ENCODE data around the gene CHRND.

DNA sequence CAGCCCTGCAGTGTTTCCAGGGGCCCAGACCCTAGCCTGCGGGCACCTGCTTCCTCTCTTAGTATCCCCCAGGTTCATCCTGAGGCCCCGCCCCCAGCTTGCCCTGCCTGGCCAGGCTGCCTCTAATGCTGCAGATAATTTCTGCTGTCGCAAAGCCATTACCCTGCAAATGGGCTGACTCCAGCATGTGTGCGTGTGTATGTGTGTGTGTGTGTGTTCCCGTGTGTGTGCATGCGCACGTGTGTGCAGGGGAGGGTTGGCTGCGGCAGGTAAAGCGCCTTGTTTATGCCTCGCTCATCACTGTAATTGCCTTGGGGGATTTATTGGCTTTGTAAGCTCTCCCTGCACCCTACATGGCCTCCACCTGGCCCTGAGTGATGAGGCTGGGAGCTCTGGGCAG lies 13.4 kb upstream of the CHRND start:
- TF ChIP-seq CTCF (conservative IDR thresholded peaks at IDR 0.05; ENCODE audit: low read depth, low read length), result no peak
- no peak for TF ChIP-seq POLR2A (IDR thresholded peaks at IDR 0.05; ENCODE audit: low read depth, low read length)
- no peak for TF ChIP-seq MAZ (IDR thresholded peaks at IDR 0.05; ENCODE audit: borderline replicate concordance, low read depth, low read length)
- TF ChIP-seq RFX5 (IDR thresholded peaks at IDR 0.05; ENCODE audit: low read depth, low read length), result no peak
